H1 (cell line): ENCODE results near the gene FAM8A1. TPM values are rescaled to one million over a fixed set of nuclear protein-coding genes. Genes with fewer than 3 reads are reported as not detected.

Source experiments
- BCL11A ChIP-seq, 2 experiments: IDR thresholded peaks; one replicate each; pipeline ENCODE4 v1.6.1; 2011; ENCODE audit warnings: low read depth in 2 of 2, low read length in 2 of 2, mild to moderate bottlenecking in 2 of 2
- CHD2 ChIP-seq: IDR thresholded peaks from 2 replicates; pipeline ENCODE4 v1.6.1; 2012; ENCODE audit warnings: low read length, improper control_type of control experiment
- CREB1 ChIP-seq: IDR thresholded peaks from 2 replicates; pipeline ENCODE4 v1.6.1; 2012; ENCODE audit warnings: inconsistent platforms
- CTBP2 ChIP-seq: IDR thresholded peaks from 2 replicates; pipeline ENCODE4 v1.7.0; 2011; ENCODE audit warnings: borderline replicate concordance, mild to moderate bottlenecking, moderate library complexity, mixed read lengths, low read length; ENCODE audit not compliant: insufficient read depth, insufficient read length
- EGR1 ChIP-seq: IDR thresholded peaks from 2 replicates; pipeline ENCODE4 v1.6.1; 2011; ENCODE audit warnings: low read depth, low read length, borderline replicate concordance
- EP300 ChIP-seq, 2 experiments: IDR thresholded peaks; 1 replicate in 1 of 2; 2 replicates in 1 of 2; pipeline ENCODE4 v1.6.1; 2011 to 2012; ENCODE audit warnings: low read depth in 2 of 2, low read length in 2 of 2, mild to moderate bottlenecking in 2 of 2, borderline replicate concordance in 1 of 2, inconsistent platforms in 1 of 2, moderate library complexity in 1 of 2
- MAFK ChIP-seq: IDR thresholded peaks from 2 replicates; pipeline ENCODE4 v1.6.1; 2012; ENCODE audit warnings: low read depth, mild to moderate bottlenecking, improper control_type of control experiment, low read length
- NANOG ChIP-seq: IDR thresholded peaks from 2 replicates; pipeline ENCODE4 v1.6.1; 2011; ENCODE audit warnings: low read length, low read depth, mild to moderate bottlenecking, inconsistent platforms; ENCODE audit not compliant: insufficient read depth, poor library complexity, severe bottlenecking
- SIN3A ChIP-seq, 2 experiments: IDR thresholded peaks in 1 of 2; conservative IDR thresholded peaks in 1 of 2; 2 replicates each; pipeline ENCODE4 v1.6.1; 2011 to 2012; ENCODE audit warnings: low read length in 2 of 2, improper control_type of control experiment in 1 of 2, low read depth in 1 of 2, mild to moderate bottlenecking in 1 of 2
- SIX5 ChIP-seq: IDR thresholded peaks from 2 replicates; pipeline ENCODE4 v1.6.1; 2011; ENCODE audit warnings: mild to moderate bottlenecking, low read depth, low read length
- polyA plus RNA-seq, 7 experiments: library from polyadenylated mRNA; depleted of rRNA in 3 of 7; stranded (reverse) in 5 of 7; unstranded in 2 of 7; fragments of >200 nt in 5 of 7; fragments of 200-250 nt in 2 of 7; gene quantifications; 1 replicate in 5 of 7; 2 replicates in 1 of 7; 4 replicates in 1 of 7; pipeline versions ENCODE4 v1.2.1 to v1.2.3, GENCODE V29; 2011 to 2013; ENCODE audit warnings: missing spikeins in 2 of 7, mixed read lengths in 2 of 7
- total RNA-seq: library from RNA; stranded (reverse); fragmentation: NEBNext Ultra II Directional; extraction: Animal tissue kit (Norgen Biotek cat#: 25700); gene quantifications from 2 replicates; pipeline ENCODE4 v1.2.1, GENCODE V29; 2021
- TF ChIP-seq, protein P1 (sequence below): fragments of 300-600 bp; sonication (generic); IDR thresholded peaks from 2 replicates; pipeline ENCODE4 v1.7.1; 2012; ENCODE audit warnings: low read length, moderate library complexity, mild to moderate bottlenecking, inconsistent platforms; ENCODE audit not compliant: insufficient replicate concordance

Gene FAM8A1
- total and polyA plus RNA-seq, 2 of the 8 experiments (the other 6 are each of a cell fraction or from before 2014, with no cell fraction given) = 3.4 to 9.2 TPM

DNA sequence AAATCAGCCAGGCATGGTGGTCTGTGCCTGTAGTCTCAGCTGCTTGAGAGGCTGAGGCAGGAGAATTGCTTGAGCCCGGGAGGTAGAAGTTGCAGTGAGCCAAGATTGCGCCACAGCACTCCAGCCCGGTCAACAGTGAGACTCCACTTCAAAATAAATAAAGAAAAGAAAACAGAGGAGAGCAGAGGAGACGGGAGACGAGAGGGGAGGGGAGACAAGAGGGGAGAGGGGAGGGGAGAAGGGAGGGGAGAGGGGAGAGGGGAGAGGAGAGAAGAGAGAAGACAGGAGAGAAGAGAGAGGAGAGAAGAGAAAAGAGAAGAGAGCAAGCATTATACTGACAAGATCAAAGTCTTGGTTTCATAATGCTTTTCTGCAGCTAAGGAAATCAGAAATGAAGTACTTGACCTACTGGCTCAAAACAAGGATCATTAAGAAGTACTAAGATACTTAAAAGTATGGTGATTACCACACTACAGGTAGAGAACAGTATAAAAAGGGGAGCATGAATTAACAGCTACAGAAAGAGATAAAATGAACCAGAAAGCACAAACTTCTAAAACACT, 30.5 kb downstream of the FAM8A1 start (continued):
- TF ChIP-seq, protein P1, sequence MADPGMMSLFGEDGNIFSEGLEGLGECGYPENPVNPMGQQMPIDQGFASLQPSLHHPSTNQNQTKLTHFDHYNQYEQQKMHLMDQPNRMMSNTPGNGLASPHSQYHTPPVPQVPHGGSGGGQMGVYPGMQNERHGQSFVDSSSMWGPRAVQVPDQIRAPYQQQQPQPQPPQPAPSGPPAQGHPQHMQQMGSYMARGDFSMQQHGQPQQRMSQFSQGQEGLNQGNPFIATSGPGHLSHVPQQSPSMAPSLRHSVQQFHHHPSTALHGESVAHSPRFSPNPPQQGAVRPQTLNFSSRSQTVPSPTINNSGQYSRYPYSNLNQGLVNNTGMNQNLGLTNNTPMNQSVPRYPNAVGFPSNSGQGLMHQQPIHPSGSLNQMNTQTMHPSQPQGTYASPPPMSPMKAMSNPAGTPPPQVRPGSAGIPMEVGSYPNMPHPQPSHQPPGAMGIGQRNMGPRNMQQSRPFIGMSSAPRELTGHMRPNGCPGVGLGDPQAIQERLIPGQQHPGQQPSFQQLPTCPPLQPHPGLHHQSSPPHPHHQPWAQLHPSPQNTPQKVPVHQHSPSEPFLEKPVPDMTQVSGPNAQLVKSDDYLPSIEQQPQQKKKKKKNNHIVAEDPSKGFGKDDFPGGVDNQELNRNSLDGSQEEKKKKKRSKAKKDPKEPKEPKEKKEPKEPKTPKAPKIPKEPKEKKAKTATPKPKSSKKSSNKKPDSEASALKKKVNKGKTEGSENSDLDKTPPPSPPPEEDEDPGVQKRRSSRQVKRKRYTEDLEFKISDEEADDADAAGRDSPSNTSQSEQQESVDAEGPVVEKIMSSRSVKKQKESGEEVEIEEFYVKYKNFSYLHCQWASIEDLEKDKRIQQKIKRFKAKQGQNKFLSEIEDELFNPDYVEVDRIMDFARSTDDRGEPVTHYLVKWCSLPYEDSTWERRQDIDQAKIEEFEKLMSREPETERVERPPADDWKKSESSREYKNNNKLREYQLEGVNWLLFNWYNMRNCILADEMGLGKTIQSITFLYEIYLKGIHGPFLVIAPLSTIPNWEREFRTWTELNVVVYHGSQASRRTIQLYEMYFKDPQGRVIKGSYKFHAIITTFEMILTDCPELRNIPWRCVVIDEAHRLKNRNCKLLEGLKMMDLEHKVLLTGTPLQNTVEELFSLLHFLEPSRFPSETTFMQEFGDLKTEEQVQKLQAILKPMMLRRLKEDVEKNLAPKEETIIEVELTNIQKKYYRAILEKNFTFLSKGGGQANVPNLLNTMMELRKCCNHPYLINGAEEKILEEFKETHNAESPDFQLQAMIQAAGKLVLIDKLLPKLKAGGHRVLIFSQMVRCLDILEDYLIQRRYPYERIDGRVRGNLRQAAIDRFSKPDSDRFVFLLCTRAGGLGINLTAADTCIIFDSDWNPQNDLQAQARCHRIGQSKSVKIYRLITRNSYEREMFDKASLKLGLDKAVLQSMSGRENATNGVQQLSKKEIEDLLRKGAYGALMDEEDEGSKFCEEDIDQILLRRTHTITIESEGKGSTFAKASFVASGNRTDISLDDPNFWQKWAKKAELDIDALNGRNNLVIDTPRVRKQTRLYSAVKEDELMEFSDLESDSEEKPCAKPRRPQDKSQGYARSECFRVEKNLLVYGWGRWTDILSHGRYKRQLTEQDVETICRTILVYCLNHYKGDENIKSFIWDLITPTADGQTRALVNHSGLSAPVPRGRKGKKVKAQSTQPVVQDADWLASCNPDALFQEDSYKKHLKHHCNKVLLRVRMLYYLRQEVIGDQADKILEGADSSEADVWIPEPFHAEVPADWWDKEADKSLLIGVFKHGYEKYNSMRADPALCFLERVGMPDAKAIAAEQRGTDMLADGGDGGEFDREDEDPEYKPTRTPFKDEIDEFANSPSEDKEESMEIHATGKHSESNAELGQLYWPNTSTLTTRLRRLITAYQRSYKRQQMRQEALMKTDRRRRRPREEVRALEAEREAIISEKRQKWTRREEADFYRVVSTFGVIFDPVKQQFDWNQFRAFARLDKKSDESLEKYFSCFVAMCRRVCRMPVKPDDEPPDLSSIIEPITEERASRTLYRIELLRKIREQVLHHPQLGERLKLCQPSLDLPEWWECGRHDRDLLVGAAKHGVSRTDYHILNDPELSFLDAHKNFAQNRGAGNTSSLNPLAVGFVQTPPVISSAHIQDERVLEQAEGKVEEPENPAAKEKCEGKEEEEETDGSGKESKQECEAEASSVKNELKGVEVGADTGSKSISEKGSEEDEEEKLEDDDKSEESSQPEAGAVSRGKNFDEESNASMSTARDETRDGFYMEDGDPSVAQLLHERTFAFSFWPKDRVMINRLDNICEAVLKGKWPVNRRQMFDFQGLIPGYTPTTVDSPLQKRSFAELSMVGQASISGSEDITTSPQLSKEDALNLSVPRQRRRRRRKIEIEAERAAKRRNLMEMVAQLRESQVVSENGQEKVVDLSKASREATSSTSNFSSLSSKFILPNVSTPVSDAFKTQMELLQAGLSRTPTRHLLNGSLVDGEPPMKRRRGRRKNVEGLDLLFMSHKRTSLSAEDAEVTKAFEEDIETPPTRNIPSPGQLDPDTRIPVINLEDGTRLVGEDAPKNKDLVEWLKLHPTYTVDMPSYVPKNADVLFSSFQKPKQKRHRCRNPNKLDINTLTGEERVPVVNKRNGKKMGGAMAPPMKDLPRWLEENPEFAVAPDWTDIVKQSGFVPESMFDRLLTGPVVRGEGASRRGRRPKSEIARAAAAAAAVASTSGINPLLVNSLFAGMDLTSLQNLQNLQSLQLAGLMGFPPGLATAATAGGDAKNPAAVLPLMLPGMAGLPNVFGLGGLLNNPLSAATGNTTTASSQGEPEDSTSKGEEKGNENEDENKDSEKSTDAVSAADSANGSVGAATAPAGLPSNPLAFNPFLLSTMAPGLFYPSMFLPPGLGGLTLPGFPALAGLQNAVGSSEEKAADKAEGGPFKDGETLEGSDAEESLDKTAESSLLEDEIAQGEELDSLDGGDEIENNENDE = no peak
- TF ChIP-seq CHD2 = no peak
- no peak for TF ChIP-seq MAFK
- TF ChIP-seq NANOG = no peak
- TF ChIP-seq SIX5 = no peak
- TF ChIP-seq EP300 (IDR thresholded peaks at IDR 0.05; ENCODE audit: borderline replicate concordance in 1 of 2, low read depth in 2 of 2, low read length in 2 of 2) = no peak
- no peak for TF ChIP-seq SIN3A (conservative IDR thresholded peaks at IDR 0.05 in 1 of 2, IDR thresholded peaks at IDR 0.05 in 1 of 2; ENCODE audit: low read depth in 1 of 2, low read length in 2 of 2)
- no peak for TF ChIP-seq CREB1
- no peak for TF ChIP-seq CTBP2
- TF ChIP-seq EGR1 = no peak
- TF ChIP-seq BCL11A (IDR thresholded peaks at IDR 0.05; ENCODE audit: low read depth in 2 of 2, low read length in 2 of 2) = no peak
